ENCODE data around the gene RBMS3.

Gene RBMS3

GRCh38 chr3:29940759-29941323 lies 660.0 kb downstream of the RBMS3 start:
- no peak for DNase-seq (ENCODE audit: low read depth)

GRCh38 chr3:29942297-29942696 lies 661.4 kb downstream of the RBMS3 start:
- no peak for DNase-seq (ENCODE audit: low read depth)

GRCh38 chr3:29949131-29949530 lies 668.3 kb downstream of the RBMS3 start:
- DNase-seq (ENCODE audit: low read depth) = no peak

- DNase-seq (ENCODE audit: low read depth) = no peak
Measured at GRCh38 chr3:29949940-29950616, 669.2 kb downstream of the RBMS3 start.

- DNase-seq (ENCODE audit: low read depth) = no peak
Measured at GRCh38 chr3:29952431-29952830, 671.6 kb downstream of the RBMS3 start.

- no peak for DNase-seq (ENCODE audit: low read depth)
Measured at GRCh38 chr3:29955413-29955812, 674.5 kb downstream of the RBMS3 start.

- DNase-seq (ENCODE audit: low read depth) = no peak
Measured at GRCh38 chr3:29958816-29959215, 677.9 kb downstream of the RBMS3 start.

GRCh38 chr3:29971895-29972294 lies 691.0 kb downstream of the RBMS3 start:
- DNase-seq (ENCODE audit: low read depth) = no peak

GRCh38 chr3:29972320-29972993 lies 691.6 kb downstream of the RBMS3 start:
- DNase-seq (ENCODE audit: low read depth) = no peak

GRCh38 chr3:29973763-29974162 lies 692.9 kb downstream of the RBMS3 start:
- DNase-seq (ENCODE audit: low read depth) = no peak

GRCh38 chr3:29976871-29977270 lies 696.0 kb downstream of the RBMS3 start:
- DNase-seq (ENCODE audit: low read depth) = no peak

GRCh38 chr3:29977360-29977759 lies 696.5 kb downstream of the RBMS3 start:
- DNase-seq (ENCODE audit: low read depth) = no peak

- DNase-seq (ENCODE audit: low read depth) = no peak
Measured at GRCh38 chr3:29978036-29978435, 697.2 kb downstream of the RBMS3 start.

- no peak for DNase-seq (ENCODE audit: low read depth)
Measured at GRCh38 chr3:29991198-29991597, 710.3 kb downstream of the RBMS3 start.

- no peak for DNase-seq (ENCODE audit: low read depth)
Measured at GRCh38 chr3:30002797-30003196, 721.9 kb downstream of the RBMS3 start.

GRCh38 chr3:30003741-30004140 lies 722.9 kb downstream of the RBMS3 start:
- DNase-seq (ENCODE audit: low read depth) = no peak

GRCh38 chr3:30004481-30004880 lies 723.6 kb downstream of the RBMS3 start:
- no peak for DNase-seq (ENCODE audit: low read depth)

- no peak for DNase-seq (ENCODE audit: low read depth)
Measured at GRCh38 chr3:30006111-30006510, 725.2 kb downstream of the RBMS3 start.

GRCh38 chr3:30007668-30008067 lies 726.8 kb downstream of the RBMS3 start:
- DNase-seq (ENCODE audit: low read depth) = no peak

GRCh38 chr3:30011237-30011803 lies 730.4 kb downstream of the RBMS3 start:
- no peak for DNase-seq (ENCODE audit: low read depth)

- DNase-seq (ENCODE audit: low read depth) = peak; percentile 18
Measured at GRCh38 chr3:30012941-30013543, 732.2 kb downstream of the RBMS3 start.

GRCh38 chr3:30017901-30018300 lies 737.0 kb downstream of the RBMS3 start:
- no peak for DNase-seq (ENCODE audit: low read depth)

- DNase-seq (ENCODE audit: low read depth) = no peak
Measured at GRCh38 chr3:30020380-30020779, 739.5 kb downstream of the RBMS3 start.

All from stimulated activated CD4-positive, alpha-beta T cell treated with anti-CD3 and anti-CD28 coated beads, Interleukin-2, amount 100 ng/mL, for 4 hours (primary cell).